K562 (cell line): Measurements from ENCODE around the gene COL7A1. TPM values are rescaled to one million over a fixed set of nuclear protein-coding genes. Genes with fewer than 3 reads are reported as not detected.

Experiments used
- ATAC-seq: fragments of 200-7000 bp; cut with Tn5 transposase; 3 replicates; pipeline ENCODE4 v1.9.1; 2020; ENCODE audit warnings: moderate library complexity
- BruUV-seq: library from RNA; stranded (reverse); fragments of 400-500 nt; replicated peaks from 2 replicates; lab custom pipeline; 2021; lab: Mats Ljungman, UMichigan
- CTCF ChIA-PET: fragments of 300-600 bp; formaldehyde crosslinking; extraction: SDS; loops from one replicate; lab custom pipeline; 2021; ENCODE audit warnings: low intra/inter-chr PET ratio; lab: Yijun Ruan, JAX
- POLR2A ChIA-PET: fragments of 300-600, 350-650 bp; sonication (Branson Sonifier 250); formaldehyde crosslinking; extraction: SDS; loops from one replicate; lab custom pipeline; 2021; ENCODE audit warnings: antibody characterized with exemption, inconsistent platforms; lab: Yijun Ruan, JAX
- DNase-seq, 4 experiments: peaks; one replicate each; pipeline versions ENCODE4 v3.0.0 to v3.0.0-alpha.2; 2011 to 2018; ENCODE audit warnings: low spot score in 3 of 4, mixed read lengths in 3 of 4; ENCODE audit errors: extremely low read depth in 1 of 4
- FAIRE-seq: peaks from 2 replicates; lab custom pipeline; 2011; peaks lifted over from hg19 to GRCh38; lab: Jason Lieb, UNC
- H2AFZ ChIP-seq: 2 replicates; pipeline ENCODE4 v1.6.0; 2011; ENCODE audit warnings: low read depth, low read length, control low read depth, inconsistent platforms
- H3K27ac ChIP-seq: fragments of 200-600 bp; 3 replicates; pipeline ENCODE4 v1.8.0; 2011; ENCODE audit warnings: low read depth, mild to moderate bottlenecking, control low read depth, inconsistent platforms, low read length, moderate library complexity, mixed read lengths; ENCODE audit errors: extremely low read depth
- H3K27me3 ChIP-seq, 2 experiments: fragments of 300-600 bp in 1 of 2; 2 replicates in 1 of 2; 3 replicates in 1 of 2; pipeline versions ENCODE4 v1.6.0 to v1.8.0; 2011; ENCODE audit warnings: inconsistent platforms in 2 of 2, low read length in 2 of 2, mild to moderate bottlenecking in 1 of 2, mixed read lengths in 1 of 2, moderate library complexity in 1 of 2; ENCODE audit not compliant: control insufficient read depth in 2 of 2, insufficient read depth in 2 of 2
- H3K36me3 ChIP-seq: fragments of 300-600 bp; 3 replicates; pipeline ENCODE4 v1.8.0; 2011; ENCODE audit warnings: mild to moderate bottlenecking, low read length, inconsistent platforms; ENCODE audit not compliant: control insufficient read depth, insufficient read depth
- H3K4me1 ChIP-seq, 2 experiments: fragments of 200-600 bp in 1 of 2; replicated peaks in 1 of 2; 2 replicates in 1 of 2; 3 replicates in 1 of 2; pipeline versions ENCODE4 v1.5.1 to v1.8.0; 2011; ENCODE audit warnings: inconsistent platforms in 2 of 2, low read length in 2 of 2, mild to moderate bottlenecking in 1 of 2, mixed read lengths in 1 of 2, moderate library complexity in 1 of 2; ENCODE audit not compliant: control insufficient read depth in 2 of 2, insufficient read depth in 2 of 2
- H3K4me2 ChIP-seq: 2 replicates; pipeline ENCODE4 v1.6.1; 2011; ENCODE audit warnings: low read length, control low read depth, inconsistent platforms, mixed read lengths; ENCODE audit not compliant: insufficient read depth
- H3K4me3 ChIP-seq: fragments of 200-600 bp; sonication (generic), shearing (Covaris generic); 2 replicates; pipeline ENCODE4 v1.5.1; 2016; ENCODE audit warnings: control low read depth, inconsistent platforms
- H3K79me2 ChIP-seq: fragments of 200-600 bp; 3 replicates; pipeline ENCODE4 v1.8.0; 2011; ENCODE audit warnings: low read length, inconsistent platforms; ENCODE audit not compliant: control insufficient read depth, insufficient read depth
- H3K9ac ChIP-seq, 2 experiments: 2 replicates each; pipeline versions ENCODE4 v1.6.0 to v1.6.1; 2011; ENCODE audit warnings: low read depth in 2 of 2, low read length in 2 of 2, control low read depth in 1 of 2, inconsistent platforms in 1 of 2, mild to moderate bottlenecking in 1 of 2, mixed read lengths in 1 of 2; ENCODE audit not compliant: insufficient read depth in 1 of 2
- H3K9me1 ChIP-seq: one replicate; pipeline ENCODE4 v1.6.0; 2011; ENCODE audit warnings: inconsistent platforms, mild to moderate bottlenecking, low read length, moderate library complexity; ENCODE audit not compliant: control insufficient read depth, insufficient read depth
- H3K9me3 ChIP-seq: replicated peaks from 2 replicates; pipeline ENCODE4 v1.5.1; 2011; ENCODE audit warnings: low read depth, low read length, inconsistent platforms; ENCODE audit not compliant: control insufficient read depth, insufficient read depth
- H4K20me1 ChIP-seq: replicated peaks from 2 replicates; pipeline ENCODE4 v1.6.1; 2011; ENCODE audit warnings: low read length, inconsistent platforms, mixed read lengths; ENCODE audit not compliant: control insufficient read depth, insufficient read depth
- CHD1 ChIP-seq: fragments of 200-600 bp; sonication (generic); IDR thresholded peaks from one replicate; pipeline ENCODE4 v1.6.1; 2012; ENCODE audit warnings: mild to moderate bottlenecking, moderate library complexity, low read length, inconsistent platforms
- ILK ChIP-seq: fragments of 450-650 bp; IDR thresholded peaks from 2 replicates; pipeline ENCODE4 v1.6.1; 2016; ENCODE audit warnings: missing genetic modification characterization, low read depth, mild to moderate bottlenecking, missing compliant biosample characterization, moderate library complexity, borderline replicate concordance
- NFXL1 ChIP-seq: fragments of 450-650 bp; formaldehyde crosslinking; IDR thresholded peaks from 2 replicates; pipeline ENCODE4 v1.4.0; 2021; ENCODE audit warnings: mild to moderate bottlenecking
- ZNF121 ChIP-seq: sonication (generic); formaldehyde crosslinking; conservative IDR thresholded peaks from 2 replicates; pipeline ENCODE4 v1.8.0; 2022; ENCODE audit warnings: missing genetic modification reagents
- ZNF408 ChIP-seq: fragments of 250-450 bp; sonication (Bioruptor Pico); IDR thresholded peaks from 2 replicates; pipeline ENCODE4 v1.4.0; 2020; ENCODE audit warnings: low read depth, mild to moderate bottlenecking, moderate library complexity
- WGBS: fragments of 100-300 bp; shearing (Covaris generic); methylation state at CpG from one replicate; pipeline ENCODE4 v1.1.6; 2016; ENCODE audit warnings: low coverage, mixed read lengths; ENCODE audit not compliant: insufficient coverage; ENCODE audit errors: missing lambda C conversion rate; 5-methylcytosine and 5-hydroxymethylcytosine counted together
- in situ Hi-C: fragments of 300-500 bp; cut with MboI; formaldehyde crosslinking; loops from 4 replicates; pipeline ENCODE4 v1.15.0; 2018; ENCODE audit warnings: inconsistent platforms, mixed read lengths
- intact Hi-C: fragments of 100-400 bp; cut with micrococcal nuclease; formaldehyde crosslinking; loops from 2 replicates; pipeline ENCODE4 v1.14.2; 2022
- polyA plus RNA-seq, 8 experiments: library from polyadenylated mRNA; depleted of rRNA in 4 of 8; stranded (reverse) in 5 of 8; unstranded in 3 of 8; fragments of >200 nt; fragmentation: Nextera tagmentation in 2 of 8; fragmentation: Illumina TruSeq in 1 of 8; extraction: Ambion mirVana in 2 of 8; extraction: Trizol in 1 of 8; gene quantifications; 2 replicates each; pipeline versions ENCODE4 v1.2.1 to v1.2.3, GENCODE V29; 2011 to 2014; ENCODE audit warnings: inconsistent platforms in 1 of 8, missing spikeins in 1 of 8
- total RNA-seq, 7 experiments: library from RNA; depleted of rRNA in 6 of 7; stranded (reverse); fragments of >200 nt in 6 of 7; fragmentation: Illumina TruSeq in 2 of 7; extraction: Trizol in 2 of 7; gene quantifications; 2 replicates each; pipeline versions ENCODE4 v1.2.1 to v1.2.3, GENCODE V29; 2011 to 2021; ENCODE audit warnings: low replicate concordance in 1 of 7

Gene COL7A1
- total and polyA plus RNA-seq, 9 of the 15 experiments (the other 6 are each of a cell fraction or from before 2014, with no cell fraction given) = 0.09 to 0.66 (median 0.35) TPM; not detected in 3

- TF ChIP-seq ILK (tag) (no peak), CHD1 (no peak), ZNF408 (no peak)
These were observed 59.6 kb downstream of the COL7A1 start (continued) for GRCh38 chr3:48535578-48535977.

GRCh38 chr3:48532977-48533337 lies 62.2 kb downstream of the COL7A1 start:
- ChIA-PET CTCF (interaction anchor here (0.6 kb wide), 1 partner anchor 268 kb away, joined by 3 read pairs; no protein-coding TSS in a partner anchor), POLR2A (no interaction called here)
- Histone ChIP-seq H3K9me3 (no peaks in the 10 kb centered on the region), H3K4me3 (no peak overlapping the region), H3K27ac (no peak overlapping the region), H3K27me3 (no peaks in the 10 kb centered on the region), H3K79me2 (no peaks in the 10 kb centered on the region), H3K4me2 (no peak overlapping the region), H3K4me1 (no peaks in the 10 kb centered on the region), H3K9me1 (peaks cover 4% of the 10 kb centered on the region), H2AFZ (no peak overlapping the region), H3K9ac (no peak overlapping the region), H4K20me1 (no peaks in the 10 kb centered on the region), H3K36me3 (peaks cover 66% of the 10 kb centered on the region)
- in situ Hi-C loops (no loop called here), intact Hi-C loops (no loop called here)
- TF ChIP-seq NFXL1 (CRISPR knock-in tag) (no peak), ZNF121 (CRISPR knock-in tag) (peak; percentile 52; the same call in 1 of the 2 replicates)
- DNase-seq (no peak), ATAC-seq (no peak), FAIRE-seq (no peak)
- no TSS peak for BruUV-seq
- 61% methylated on average over 2 of the region's 2 CpGs for WGBS
